M059J (cell line): ENCODE measurements around the gene ATG9B. TPM values are rescaled to one million over a fixed set of nuclear protein-coding genes. Genes with fewer than 3 reads are reported as not detected.

Source experiments
- total RNA-seq: library from RNA; depleted of rRNA; stranded (reverse); fragments of >200 nt; shearing (Covaris generic); gene quantifications from 2 replicates; pipeline ENCODE4 v1.2.3, GENCODE V29; 2014; rRNA removed

The ATG9B gene
- total RNA-seq, 1 experiment from 2014 or later = not detected

Other genes starting within 250 kb of the ATG9B start
- not detected in 2 replicates for gene TMEM176B, start 224.1 kb downstream of the ATG9B start, total RNA-seq
- gene TMEM176A, start 223.7 kb downstream of the ATG9B start, total RNA-seq = 0.34 TPM in 1 of 2 replicates, not detected in the other
- gene AOC1, start 172.0 kb downstream of the ATG9B start, total RNA-seq = 0.17 TPM in 1 of 2 replicates, not detected in the other
- gene KCNH2, start 46.2 kb downstream of the ATG9B start, total RNA-seq = 0.30 and 0.37 TPM in 2 replicates
- gene NOS3, start 33.5 kb downstream of the ATG9B start, total RNA-seq = not detected in 2 replicates
- gene ABCB8, start 4.0 kb upstream of the ATG9B start, total RNA-seq = 24.2 and 29.0 TPM in 2 replicates
- gene ASIC3, start 24.0 kb upstream of the ATG9B start, total RNA-seq = 0.20 and 0.22 TPM in 2 replicates
- 36.6 and 54.2 TPM in 2 replicates for gene CDK5, start 33.4 kb upstream of the ATG9B start, total RNA-seq
- gene SLC4A2, start 35.1 kb upstream of the ATG9B start, total RNA-seq = 101 and 105 TPM in 2 replicates
- gene FASTK, start 56.3 kb upstream of the ATG9B start, total RNA-seq = 73.7 and 97.9 TPM in 2 replicates
- 73.4 and 80.3 TPM in 2 replicates for gene TMUB1, start 59.0 kb upstream of the ATG9B start, total RNA-seq
- 35.1 and 36.7 TPM in 2 replicates for gene AGAP3, start 62.0 kb upstream of the ATG9B start, total RNA-seq
- gene GBX1, start 143.2 kb upstream of the ATG9B start, total RNA-seq = not detected in 2 replicates
- gene ASB10, start 162.8 kb upstream of the ATG9B start, total RNA-seq = not detected in 2 replicates
- not detected in 2 replicates for gene H2BK1, start 186.0 kb upstream of the ATG9B start, total RNA-seq
- 65.0 and 74.0 TPM in 2 replicates for gene ABCF2, start 202.7 kb upstream of the ATG9B start, total RNA-seq
- gene CHPF2, start 208.0 kb upstream of the ATG9B start, total RNA-seq = 47.2 and 90.1 TPM in 2 replicates
- 3.2 and 4.3 TPM in 2 replicates for gene SMARCD3, start 224.2 kb upstream of the ATG9B start, total RNA-seq